Pulmonary artery endothelial cell (primary cell): ENCODE measurements around the gene ZNF689. TPM values are rescaled to one million over a fixed set of nuclear protein-coding genes. Genes with fewer than 3 reads are reported as not detected.
A peak's percentile ranks its signal among the peaks of the same experiment; 100 is the strongest.

ENCODE experiments used
- DNase-seq: peaks from one replicate; pipeline ENCODE4 v3.0.0-alpha.2; 2011; ENCODE audit warnings: low read depth, low spot score
- total RNA-seq: library from RNA; depleted of rRNA; stranded (reverse); fragments of >200 nt; gene quantifications from 2 replicates; pipeline ENCODE4 v1.2.3, GENCODE V29; 2014

Gene ZNF689
- total RNA-seq, 1 donor from 2014 or later: 4.3 TPM

DNA sequence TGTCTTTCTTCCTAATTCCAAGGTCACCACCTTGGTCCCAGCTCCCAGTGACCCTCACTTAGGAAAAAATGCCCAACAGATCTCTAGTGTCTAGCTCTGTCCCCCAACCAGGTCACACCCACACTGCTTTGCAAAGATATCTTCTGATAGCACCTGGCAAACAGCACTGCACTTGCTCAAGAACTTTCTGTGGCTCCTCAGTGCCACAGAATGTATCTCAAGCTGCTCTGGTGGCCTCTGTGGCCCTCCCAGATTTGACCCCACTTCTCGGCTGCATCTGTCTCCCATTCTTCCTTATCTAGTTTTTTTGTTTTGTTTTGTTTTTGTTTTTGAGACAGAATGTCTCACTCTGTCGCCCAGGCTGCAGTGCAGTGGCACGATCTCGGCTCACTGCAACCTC is 43.7 kb downstream of the ZNF689 start:
- DNase-seq: no peak

DNA sequence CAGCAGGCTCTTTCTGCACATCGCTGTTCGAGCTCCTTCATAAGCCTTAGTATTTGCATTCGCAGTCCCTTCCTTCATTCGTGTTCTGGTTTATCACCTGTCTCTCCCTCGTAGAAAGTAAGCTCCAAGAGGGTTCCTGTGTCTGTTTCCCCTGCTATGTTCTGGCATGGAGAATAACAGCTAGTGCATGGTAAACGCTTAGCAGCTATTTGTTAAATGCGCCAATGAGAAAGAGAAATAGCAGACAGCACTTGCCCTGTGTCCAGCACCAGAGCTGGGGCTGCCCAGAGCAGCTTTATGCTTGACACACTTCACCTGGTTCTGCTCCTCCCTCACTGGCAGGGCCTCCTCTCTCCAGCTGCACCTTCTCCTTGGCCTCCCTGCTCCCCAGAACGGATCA is 44.2 kb downstream of the ZNF689 start:
- DNase-seq: no peak

DNA sequence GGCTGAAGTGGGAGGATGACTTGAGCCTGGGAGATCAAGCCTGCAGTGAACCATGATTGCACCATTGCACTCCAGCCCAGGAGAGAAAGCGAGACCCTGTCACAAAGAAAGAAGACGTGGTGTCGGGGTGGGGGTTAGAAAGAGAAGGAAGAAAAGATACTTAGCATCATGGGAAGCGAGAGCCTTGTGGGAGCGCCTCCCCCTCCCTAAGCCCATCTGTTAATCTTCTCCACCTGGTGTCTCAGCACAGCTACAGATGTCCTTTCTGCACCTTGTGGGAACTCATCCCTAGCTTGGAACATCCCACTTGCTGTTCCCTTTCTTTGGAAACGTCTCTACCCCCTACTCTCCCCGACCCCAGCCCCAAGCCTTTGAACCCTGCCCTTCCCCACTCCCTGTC is 44.7 kb downstream of the ZNF689 start:
- DNase-seq: no peak

DNA sequence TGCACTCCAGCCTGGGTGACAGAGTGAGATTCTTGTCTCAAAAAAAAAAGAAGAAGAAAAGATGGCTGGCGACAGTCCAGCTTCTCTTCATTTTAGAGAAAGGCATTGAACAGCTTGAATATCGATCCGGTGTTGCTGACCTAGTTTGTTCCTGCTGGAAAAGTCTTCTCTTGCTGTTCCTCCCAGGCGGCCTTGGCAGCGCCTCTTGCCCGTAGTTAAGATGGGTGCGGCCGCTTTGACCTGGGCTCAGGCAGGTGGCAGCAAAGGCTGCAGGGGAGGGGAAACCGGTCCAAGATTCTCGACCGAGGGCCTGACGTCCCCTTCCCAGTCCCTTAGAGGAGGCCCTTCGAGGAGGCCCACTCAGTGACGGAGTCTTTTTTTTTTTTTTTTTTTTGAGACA is 48.2 kb downstream of the ZNF689 start:
- DNase-seq: no peak

DNA sequence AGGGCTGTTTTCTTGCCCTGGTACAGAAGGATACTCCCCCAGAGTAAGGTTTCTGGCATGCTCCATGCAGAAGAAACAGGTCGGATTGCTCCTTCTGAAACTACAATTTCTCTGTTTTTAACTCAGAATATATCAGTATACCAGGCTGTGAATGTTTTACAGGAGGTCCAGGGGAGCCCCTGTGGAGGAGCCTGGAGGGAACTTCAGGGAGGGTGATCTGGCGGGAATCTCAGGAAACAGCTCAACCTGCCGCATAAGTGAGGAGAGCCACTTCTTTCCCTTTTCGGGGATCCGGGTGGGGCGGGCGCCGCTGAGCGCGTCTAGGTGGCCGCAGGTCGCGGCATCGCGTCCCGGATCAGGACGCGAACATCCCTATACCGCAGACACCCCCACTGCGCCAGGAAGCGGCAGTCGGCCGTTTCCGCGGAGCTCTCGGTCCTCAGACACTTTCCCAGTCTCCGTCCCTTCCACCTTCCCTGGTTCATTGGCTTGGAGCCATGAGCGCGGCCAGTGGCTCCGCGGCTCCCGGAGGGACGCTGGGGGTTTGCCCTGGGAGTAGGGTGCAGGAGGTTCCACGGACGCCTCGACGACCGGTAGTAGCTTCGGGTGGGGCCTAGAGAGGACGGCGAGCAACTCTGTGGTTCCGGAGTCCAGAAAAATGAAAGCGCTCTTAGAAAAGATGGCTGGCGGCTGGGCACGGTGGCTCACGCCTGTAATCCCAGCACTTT is 48.9 kb downstream of the ZNF689 start:
- no peak for DNase-seq

DNA sequence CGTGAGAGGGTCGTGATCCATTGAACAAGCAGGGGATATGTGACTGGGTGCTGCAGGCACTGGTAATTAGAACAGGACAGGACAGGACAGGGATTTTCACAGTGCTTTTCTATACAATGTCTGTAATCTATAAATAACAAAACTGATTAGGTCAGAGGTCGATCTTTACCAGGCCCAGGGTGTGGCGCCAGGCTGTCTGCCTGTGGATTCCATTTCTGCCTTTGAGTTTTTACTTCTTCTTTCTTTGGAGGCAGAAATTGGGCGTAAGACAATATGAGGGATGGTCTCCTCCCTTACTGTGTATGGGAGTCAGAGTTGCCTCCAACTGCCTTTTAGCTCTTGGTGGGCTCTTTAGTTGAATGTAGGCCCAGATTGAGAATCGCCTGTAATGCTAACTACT is 50.5 kb downstream of the ZNF689 start:
- no peak for DNase-seq

DNA sequence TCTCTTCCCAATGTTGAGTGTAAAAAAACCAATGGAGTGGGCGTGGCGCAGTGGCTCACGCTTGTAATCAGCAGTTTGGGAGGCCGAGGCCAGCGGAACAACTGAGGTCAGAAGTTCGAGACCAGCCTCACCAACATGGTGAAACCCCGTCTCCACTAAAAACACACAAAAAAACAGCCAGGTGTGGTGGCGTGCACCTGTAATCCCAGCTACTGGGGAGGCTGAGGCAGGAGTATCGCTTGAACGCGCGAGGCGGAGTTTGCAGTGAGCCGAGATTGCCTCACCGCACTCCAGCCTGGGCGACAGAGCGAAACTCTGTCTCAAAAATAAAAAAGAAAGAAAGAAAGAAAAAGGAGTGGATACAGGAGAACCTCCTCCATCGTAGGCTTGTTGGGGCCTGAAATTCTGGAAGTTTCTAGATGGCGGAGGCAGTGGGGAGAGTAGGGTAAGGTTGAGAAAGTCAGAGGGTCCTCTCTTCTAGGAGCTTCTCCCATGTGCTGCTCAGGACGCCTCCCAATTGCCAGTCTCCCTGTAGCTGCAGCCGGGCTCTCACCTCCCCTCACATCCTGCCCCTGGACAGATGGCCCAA is 51.3 kb downstream of the ZNF689 start:
- DNase-seq: no peak

DNA sequence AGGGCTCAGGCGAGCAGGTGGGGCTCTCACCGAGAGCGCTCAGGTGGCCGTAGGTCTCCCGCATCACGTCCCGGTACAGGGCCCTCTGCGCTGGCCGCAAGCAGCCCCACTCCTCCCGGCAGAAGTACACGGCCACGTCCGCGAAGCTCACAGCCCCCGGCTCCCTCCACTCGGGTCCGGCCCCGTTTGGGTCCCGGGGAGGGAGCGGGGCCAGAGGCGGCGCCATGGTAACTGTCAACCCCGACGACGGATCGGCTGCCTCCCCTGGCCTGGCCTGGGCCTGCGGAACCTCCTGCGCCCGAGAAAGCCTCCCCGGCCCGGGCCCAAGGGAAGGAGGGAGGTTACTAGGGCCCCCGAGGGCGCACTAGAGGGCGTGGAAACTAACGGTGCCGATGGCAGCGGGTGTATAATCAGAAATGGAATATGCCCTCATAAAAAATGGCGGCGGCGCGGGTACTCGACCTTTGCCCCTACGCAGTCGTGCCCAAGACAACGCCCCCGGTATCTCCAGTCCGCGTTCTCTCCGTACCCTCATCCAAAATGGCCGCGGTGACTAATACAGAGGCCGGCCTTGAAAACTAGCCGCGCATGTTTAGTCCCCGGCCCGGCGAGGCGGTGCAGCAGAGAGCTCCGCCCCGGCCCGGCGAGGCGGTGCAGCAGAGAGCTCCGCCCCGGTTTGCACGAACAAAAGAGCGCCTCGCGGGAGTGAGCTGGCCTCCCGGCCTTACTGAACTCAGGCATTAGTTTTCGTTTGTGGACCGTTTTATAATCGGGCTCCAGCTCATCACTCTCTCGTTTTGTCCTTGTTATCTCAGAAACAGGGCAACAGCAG is 52.0 kb downstream of the ZNF689 start, which contains the start of gene ZNF764:
TSS of gene ZNF764 (minus strand) at position 418 of the 832 bp plus-strand sequence. CDS start at position 226, 192 bp downstream.
- peak; percentile 92 for DNase-seq

DNA sequence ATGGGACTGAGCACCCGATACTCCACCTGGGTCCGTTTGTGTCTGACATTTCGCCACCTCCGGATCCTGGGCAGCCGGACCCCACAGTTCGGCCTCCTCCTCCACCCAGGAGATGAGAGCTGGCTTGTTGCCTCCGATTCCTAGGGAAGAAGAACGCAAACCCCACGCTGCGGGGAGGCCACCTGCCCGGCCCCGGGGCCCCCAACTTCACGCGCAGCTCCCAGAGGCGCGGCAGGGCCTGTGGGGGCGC is 52.6 kb downstream of the ZNF689 start:
- DNase-seq: no peak

DNA sequence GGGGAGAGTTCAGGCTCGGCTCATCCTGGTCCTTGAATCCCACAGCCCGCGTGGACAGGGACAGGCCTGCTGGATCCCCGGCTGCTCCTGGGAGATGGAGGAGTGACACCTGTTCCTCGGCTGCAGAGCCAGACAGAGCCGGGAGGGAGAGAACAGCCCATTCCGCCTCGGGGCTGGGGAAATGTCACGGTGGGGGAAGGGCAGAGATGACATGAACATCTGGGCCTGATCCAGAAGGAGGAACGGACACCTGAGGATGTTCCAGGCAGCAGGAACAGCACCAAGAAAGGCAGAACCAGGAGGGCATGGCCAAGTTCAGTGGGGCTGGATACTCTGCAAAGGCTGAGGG is 54.1 kb downstream of the ZNF689 start:
- no peak for DNase-seq

DNA sequence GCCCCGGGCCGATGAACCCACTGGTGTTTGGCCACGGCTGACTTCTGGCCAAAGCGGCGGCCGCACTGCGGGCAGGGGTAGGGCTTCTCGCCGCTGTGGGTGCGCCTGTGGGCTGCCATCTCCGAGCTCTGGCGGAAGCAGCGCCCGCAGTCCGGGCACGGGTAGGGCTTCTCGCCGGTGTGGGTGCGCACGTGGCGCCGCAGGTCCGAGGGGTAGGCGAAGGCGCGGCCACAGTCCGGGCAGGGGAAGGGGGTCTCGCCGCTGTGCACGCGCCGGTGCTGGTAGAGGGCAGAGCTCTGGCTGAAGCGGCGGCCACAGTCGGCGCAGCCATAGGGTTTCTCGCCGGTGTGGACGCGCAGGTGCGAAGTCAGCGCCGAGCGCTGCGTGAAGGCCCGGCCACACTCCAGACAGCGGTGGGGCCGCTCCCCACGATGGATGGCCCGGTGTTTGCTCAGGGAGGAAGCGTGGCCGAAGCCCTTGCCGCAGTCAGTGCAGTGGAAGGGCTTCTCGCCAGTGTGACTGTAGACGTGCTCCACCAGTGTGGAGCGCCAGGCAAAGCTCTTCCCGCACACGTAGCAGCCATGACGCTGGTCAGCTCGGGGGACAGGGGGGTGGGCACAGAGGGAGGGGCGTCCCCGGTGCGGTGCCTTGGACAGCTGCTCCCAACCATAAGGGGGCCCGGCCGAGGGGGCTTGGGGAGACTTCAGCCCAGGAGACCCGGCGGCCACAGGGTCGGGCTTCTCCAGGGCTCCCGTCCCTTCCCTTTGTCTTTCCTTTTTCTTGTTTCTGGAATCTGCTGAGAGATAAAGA is 54.7 kb downstream of the ZNF689 start:
- DNase-seq: no peak

DNA sequence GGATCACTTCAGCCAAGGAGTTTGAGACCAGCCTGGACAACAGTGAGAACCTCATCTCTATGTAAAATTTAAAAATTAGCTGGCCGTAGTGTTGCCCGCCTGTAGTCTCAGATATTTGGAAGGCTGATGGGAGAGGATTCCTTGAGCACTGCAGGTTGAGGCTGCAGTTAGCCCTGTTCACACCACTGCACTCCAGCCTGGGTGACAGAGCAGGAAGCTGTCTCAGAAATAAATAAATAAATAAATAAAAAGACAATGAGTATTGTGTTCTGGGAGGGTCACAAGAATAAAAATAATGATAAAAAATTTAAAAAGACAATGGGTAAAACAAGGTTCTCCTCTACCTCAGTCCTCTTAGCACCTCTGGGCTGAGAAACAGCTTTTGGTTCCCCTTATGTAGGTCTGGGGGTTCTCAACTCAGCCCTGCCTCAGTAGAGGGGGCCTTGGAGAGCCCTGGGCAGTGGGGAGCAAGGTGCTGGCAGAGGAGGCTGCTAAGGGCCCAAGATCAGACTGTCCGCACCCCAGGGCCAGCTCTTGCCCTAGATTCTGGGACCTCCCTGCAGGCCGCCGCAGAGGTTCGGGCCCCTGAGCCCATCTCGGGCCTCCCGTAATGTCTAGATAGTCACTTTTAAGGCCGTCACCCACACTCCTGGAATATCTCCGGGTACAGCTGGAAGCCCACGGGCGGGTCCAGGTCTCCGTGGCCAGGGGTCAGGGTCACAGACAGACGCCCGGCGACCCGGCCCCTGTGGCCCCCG is 55.5 kb downstream of the ZNF689 start:
- DNase-seq: no peak

DNA sequence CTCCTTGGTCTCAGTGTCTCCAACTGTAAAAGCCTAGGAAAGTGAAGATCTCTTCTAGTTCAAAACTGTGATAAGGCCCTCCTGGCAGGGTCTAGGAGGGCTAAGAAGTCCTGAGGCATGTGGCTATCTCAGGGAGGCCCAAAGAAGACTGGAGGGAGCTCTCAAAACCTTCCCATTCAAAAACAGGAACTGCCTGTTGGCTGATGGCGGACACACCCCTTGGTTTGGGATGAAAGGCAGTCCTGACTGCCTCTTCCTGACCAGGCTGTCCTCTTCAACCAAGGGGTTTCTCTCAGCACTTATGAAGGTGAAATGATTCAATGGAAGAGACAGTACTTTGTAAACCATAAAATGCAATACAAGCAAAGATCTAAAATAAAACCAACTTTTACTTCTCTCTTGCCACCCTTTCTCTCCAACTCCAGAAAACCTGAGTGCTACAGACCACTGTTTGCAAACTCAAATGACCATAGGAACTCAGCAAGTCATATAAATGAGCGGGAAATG is 56.7 kb downstream of the ZNF689 start:
- no peak for DNase-seq

DNA sequence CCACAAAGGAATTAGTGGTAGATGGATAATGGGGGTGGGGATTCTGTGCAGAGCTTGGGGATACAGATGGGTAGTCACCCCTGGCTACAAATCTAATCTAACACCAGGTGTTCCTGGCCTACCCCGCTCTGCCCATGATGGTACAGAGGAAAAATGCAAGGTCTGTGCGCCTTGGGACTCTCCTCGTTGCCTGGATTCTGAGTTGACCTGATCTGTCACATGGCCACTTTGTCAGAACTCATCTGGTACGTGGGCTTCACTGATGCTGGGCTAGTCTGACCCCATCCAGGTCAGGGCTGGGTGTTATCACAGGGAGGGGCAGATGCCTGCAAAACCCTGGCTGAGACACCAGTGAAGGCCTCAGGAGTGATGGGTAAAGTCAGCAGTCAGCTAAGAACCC is 57.2 kb downstream of the ZNF689 start:
- no peak for DNase-seq

Other genes with a start within 250 kb of the ZNF689 start
- gene TBC1D10B, start 239.9 kb downstream of the ZNF689 start, total RNA-seq: 32.2 and 43.0 TPM in 2 replicates
- not detected in 2 replicates for gene MYL11, start 235.6 kb downstream of the ZNF689 start, total RNA-seq
- gene SEPTIN1, start 227.8 kb downstream of the ZNF689 start, total RNA-seq: 0.13 TPM in 1 of 2 replicates, not detected in the other
- 13.6 and 15.6 TPM in 2 replicates for gene ZNF48, start 215.0 kb downstream of the ZNF689 start, total RNA-seq
- 7.9 and 8.4 TPM in 2 replicates for gene ZNF771, start 202.8 kb downstream of the ZNF689 start, total RNA-seq
- gene DCTPP1, start 180.4 kb downstream of the ZNF689 start, total RNA-seq: 37.5 and 38.2 TPM in 2 replicates
- gene SEPHS2, start 164.5 kb downstream of the ZNF689 start, total RNA-seq: 16.6 and 18.3 TPM in 2 replicates
- under 0.01 TPM in 1 of 2 replicates, not detected in the other for gene ITGAL, start 137.6 kb downstream of the ZNF689 start, total RNA-seq
- 21.2 and 21.6 TPM in 2 replicates for gene ZNF768, start 83.8 kb downstream of the ZNF689 start, total RNA-seq
- 5.7 and 7.0 TPM in 2 replicates for gene ZNF747, start 75.5 kb downstream of the ZNF689 start, total RNA-seq
- 4.3 and 4.5 TPM in 2 replicates for gene ZNF764, start 52.0 kb downstream of the ZNF689 start, total RNA-seq
- 6.7 and 7.4 TPM in 2 replicates for gene ZNF688, start 38.7 kb downstream of the ZNF689 start, total RNA-seq
- 8.0 and 9.4 TPM in 2 replicates for gene ZNF785, start 24.7 kb downstream of the ZNF689 start, total RNA-seq
- 6.7 and 11.1 TPM in 2 replicates for gene PRR14, start 40.6 kb upstream of the ZNF689 start, total RNA-seq
- 12.4 and 14.0 TPM in 2 replicates for gene FBRS, start 48.0 kb upstream of the ZNF689 start, total RNA-seq
- gene SRCAP, start 88.8 kb upstream of the ZNF689 start, total RNA-seq: 33.4 and 42.6 TPM in 2 replicates
- 20.9 and 21.2 TPM in 2 replicates for gene PHKG2, start 138.0 kb upstream of the ZNF689 start, total RNA-seq
- 1.3 and 1.6 TPM in 2 replicates for gene CFAP119, start 151.7 kb upstream of the ZNF689 start, total RNA-seq
- gene RNF40, start 151.9 kb upstream of the ZNF689 start, total RNA-seq: 63.8 and 99.4 TPM in 2 replicates
- gene ZNF629, start 176.8 kb upstream of the ZNF689 start, total RNA-seq: 6.1 and 7.8 TPM in 2 replicates